ENCODE measurements around the gene OR1J2. TPM values are rescaled to one million over a fixed set of nuclear protein-coding genes. Genes with fewer than 3 reads are reported as not detected.
"Not testable (repeated sequence)": the region's sequence is repeated elsewhere in the genome, so short reads cannot be mapped to it uniquely, and the experiment has no call there.

OR1J2 gene
- total RNA-seq, 3 donors from 2014 or later (not counting 1 experiment from before 2014, with no cell fraction given), result not detected

DNA sequence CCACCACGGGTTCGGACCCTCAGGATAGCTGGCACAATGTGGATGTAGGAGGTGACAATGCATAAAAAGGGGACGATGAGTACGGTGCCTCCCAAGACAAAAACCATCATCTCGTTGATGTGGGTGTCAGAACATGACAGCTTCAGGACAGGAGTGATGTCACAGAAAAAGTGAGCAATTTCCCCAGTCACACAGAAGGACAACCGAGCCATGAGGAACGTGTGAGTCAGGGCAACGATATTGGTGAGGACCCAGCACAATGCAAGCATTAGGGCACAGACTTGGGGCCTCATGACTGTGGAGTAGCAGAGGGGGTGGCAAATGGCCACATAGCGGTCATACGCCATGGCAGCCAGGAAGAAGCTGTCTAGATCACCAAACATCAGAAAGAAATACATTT is 16.0 kb downstream of the OR1J2 start:
- no peaks in the 10 kb centered on the region for H3K36me3 Mint-ChIP-seq
- Histone ChIP-seq H3K9me3 (ENCODE audit: control insufficient read depth, insufficient read depth, low read length) (no peaks in the 10 kb centered on the region), H3K4me1 (ENCODE audit: control insufficient read depth, insufficient read depth, low read length) (no peaks in the 10 kb centered on the region), H3K36me3 (ENCODE audit: control insufficient read depth, insufficient read depth, low read length) (no peaks in the 10 kb centered on the region), H3K4me3 (ENCODE audit: low read length) (no peak overlapping the region), H3K27me3 (ENCODE audit: control insufficient read depth, insufficient read depth, low read length) (no peaks in the 10 kb centered on the region), H3K27ac (ENCODE audit: low read length) (no peak overlapping the region)
- no peaks in the 10 kb centered on the region for H3K9me3 Mint-ChIP-seq
- H3K27me3 Mint-ChIP-seq (ENCODE audit: low read depth in 2 of 2), result peaks cover 12 to 40% of the 10 kb centered on the region in 2 donors
- no peak overlapping the region for H3K27ac Mint-ChIP-seq
- H3K4me1 Mint-ChIP-seq, result no peaks in the 10 kb centered on the region
- ATAC-seq (no peak), DNase-seq (no peak)
- 87% methylated on average over 10 of the region's 10 CpGs for WGBS (ENCODE audit: insufficient coverage)
- TF ChIP-seq, protein P1, sequence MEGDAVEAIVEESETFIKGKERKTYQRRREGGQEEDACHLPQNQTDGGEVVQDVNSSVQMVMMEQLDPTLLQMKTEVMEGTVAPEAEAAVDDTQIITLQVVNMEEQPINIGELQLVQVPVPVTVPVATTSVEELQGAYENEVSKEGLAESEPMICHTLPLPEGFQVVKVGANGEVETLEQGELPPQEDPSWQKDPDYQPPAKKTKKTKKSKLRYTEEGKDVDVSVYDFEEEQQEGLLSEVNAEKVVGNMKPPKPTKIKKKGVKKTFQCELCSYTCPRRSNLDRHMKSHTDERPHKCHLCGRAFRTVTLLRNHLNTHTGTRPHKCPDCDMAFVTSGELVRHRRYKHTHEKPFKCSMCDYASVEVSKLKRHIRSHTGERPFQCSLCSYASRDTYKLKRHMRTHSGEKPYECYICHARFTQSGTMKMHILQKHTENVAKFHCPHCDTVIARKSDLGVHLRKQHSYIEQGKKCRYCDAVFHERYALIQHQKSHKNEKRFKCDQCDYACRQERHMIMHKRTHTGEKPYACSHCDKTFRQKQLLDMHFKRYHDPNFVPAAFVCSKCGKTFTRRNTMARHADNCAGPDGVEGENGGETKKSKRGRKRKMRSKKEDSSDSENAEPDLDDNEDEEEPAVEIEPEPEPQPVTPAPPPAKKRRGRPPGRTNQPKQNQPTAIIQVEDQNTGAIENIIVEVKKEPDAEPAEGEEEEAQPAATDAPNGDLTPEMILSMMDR (IDR thresholded peaks at IDR 0.05), result no peak
- intact Hi-C loops (cut with micrococcal nuclease), result no loop called here
- no peak overlapping the region for H3K4me3 Mint-ChIP-seq

DNA sequence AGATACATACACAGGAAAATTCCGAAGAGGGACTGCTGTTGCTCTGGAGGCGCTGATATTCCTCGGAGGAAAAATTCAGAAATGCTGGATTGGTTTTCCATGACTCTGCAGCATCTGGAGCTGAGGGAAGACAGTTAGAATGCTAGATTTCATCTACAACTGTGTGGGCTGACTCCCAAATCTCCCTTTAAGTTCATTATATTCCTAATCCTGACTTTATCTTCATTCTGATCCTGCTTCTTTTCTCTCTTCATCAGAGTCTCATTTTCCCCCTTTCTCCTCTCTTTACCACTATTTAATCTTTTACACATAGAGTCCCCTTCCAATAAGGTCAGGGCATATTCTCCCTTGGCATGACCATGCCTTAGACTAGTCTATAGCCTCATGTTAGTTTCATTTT is 16.6 kb downstream of the OR1J2 start, which contains the start of gene OR1N1:
OR1N1 (minus strand) TSS at position 101 of the 400 bp plus-strand sequence; CDS start at position 101, 0 bp downstream.
- TF ChIP-seq, protein P1 (IDR thresholded peaks at IDR 0.05), result no peak
- no peaks in the 10 kb centered on the region for H3K4me1 Mint-ChIP-seq
- H3K27me3 ChIP-seq (ENCODE audit: control insufficient read depth, insufficient read depth, low read length), result no peaks in the 10 kb centered on the region
- intact Hi-C loops (cut with micrococcal nuclease), result no loop called here
- H3K36me3 Mint-ChIP-seq, result no peaks in the 10 kb centered on the region
- H3K9me3 Mint-ChIP-seq, result no peaks in the 10 kb centered on the region
- no peak within 1 kb of the TSS for H3K27ac Mint-ChIP-seq
- H3K9me3 ChIP-seq (ENCODE audit: control insufficient read depth, insufficient read depth, low read length), result no peaks in the 10 kb centered on the region
- WGBS (ENCODE audit: insufficient coverage), result 92% methylated on average over 3 of the region's 3 CpGs
- DNase-seq (no peak), ATAC-seq (no peak)
- peaks cover 12 to 34% of the 10 kb centered on the region in 2 donors for H3K27me3 Mint-ChIP-seq (ENCODE audit: low read depth in 2 of 2)
- no peak within 1 kb of the TSS for H3K4me3 Mint-ChIP-seq
- H3K4me3 ChIP-seq (ENCODE audit: low read length), result no peak within 1 kb of the TSS
- no peaks in the 10 kb centered on the region for H3K4me1 ChIP-seq (ENCODE audit: control insufficient read depth, insufficient read depth, low read length)
- H3K36me3 ChIP-seq (ENCODE audit: control insufficient read depth, insufficient read depth, low read length), result no peaks in the 10 kb centered on the region
- H3K27ac ChIP-seq (ENCODE audit: low read length), result no peak within 1 kb of the TSS

DNA sequence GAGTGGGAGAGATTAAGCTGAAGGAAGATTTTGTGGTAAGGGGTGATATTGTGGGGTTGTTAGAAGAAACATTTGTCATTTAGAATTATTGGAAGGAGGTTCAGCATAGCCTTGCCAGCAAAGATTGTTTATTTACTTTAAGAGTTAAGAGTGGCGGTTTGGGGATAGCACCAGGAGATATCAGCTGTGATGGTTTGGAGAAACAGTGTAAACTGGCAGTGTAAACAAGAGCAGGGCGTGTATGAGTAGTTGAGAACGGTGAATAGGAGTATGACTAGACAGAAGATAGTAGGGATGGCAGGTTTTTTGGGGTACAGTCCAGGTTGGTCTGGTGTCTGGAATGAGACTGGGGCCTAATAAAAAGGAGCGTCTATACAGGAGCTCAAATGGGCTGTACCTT is 20.6 kb downstream of the OR1J2 start:
- 86% methylated on average over 4 of the region's 4 CpGs for WGBS (ENCODE audit: insufficient coverage)

DNA sequence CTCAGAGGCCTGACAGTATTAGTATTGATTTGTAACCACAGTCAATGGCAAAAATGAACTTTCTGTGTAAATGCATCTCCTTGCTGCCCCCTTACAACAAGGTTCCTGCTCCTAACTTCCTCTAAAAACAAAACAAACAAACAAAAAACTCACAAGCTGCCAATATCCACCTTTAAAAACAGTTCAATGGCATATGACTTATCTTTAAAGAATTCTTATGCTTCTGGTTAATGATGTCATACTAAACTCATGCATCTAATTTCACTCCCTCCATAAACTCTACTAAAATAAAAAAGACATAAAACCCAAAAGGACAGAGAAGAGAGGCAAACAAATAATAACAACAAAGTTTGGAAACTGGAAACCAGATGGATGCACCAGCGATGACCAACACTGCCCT is 25.5 kb downstream of the OR1J2 start:
- Mint-ChIP-seq H3K4me1 (no peaks in the 10 kb centered on the region), H3K27me3 (ENCODE audit: low read depth in 2 of 2) (peaks cover 2 to 12% of the 10 kb centered on the region in 2 donors), H3K9me3 (no peaks in the 10 kb centered on the region), H3K27ac (no peak overlapping the region), H3K4me3 (no peak overlapping the region), H3K36me3 (no peaks in the 10 kb centered on the region)
- TF ChIP-seq, protein P1 (IDR thresholded peaks at IDR 0.05), result no peak
- 86% methylated on average over 1 of the region's 1 CpG for WGBS (ENCODE audit: insufficient coverage)
- intact Hi-C loops (cut with micrococcal nuclease), result no loop called here
- Histone ChIP-seq H3K4me3 (ENCODE audit: low read length) (no peak overlapping the region), H3K27ac (ENCODE audit: low read length) (no peak overlapping the region), H3K27me3 (ENCODE audit: control insufficient read depth, insufficient read depth, low read length) (no peaks in the 10 kb centered on the region), H3K9me3 (ENCODE audit: control insufficient read depth, insufficient read depth, low read length) (no peaks in the 10 kb centered on the region), H3K36me3 (ENCODE audit: control insufficient read depth, insufficient read depth, low read length) (no peaks in the 10 kb centered on the region), H3K4me1 (ENCODE audit: control insufficient read depth, insufficient read depth, low read length) (no peaks in the 10 kb centered on the region)
- ATAC-seq (no peak), DNase-seq (no peak)

More for the DNA sequence above, 20.6 kb downstream of the OR1J2 start:
- H3K36me3 Mint-ChIP-seq; H3K9me3 ChIP-seq (ENCODE audit: control insufficient read depth, insufficient read depth, low read length); H3K4me3 ChIP-seq (ENCODE audit: low read length); intact Hi-C loops (cut with micrococcal nuclease); H3K4me1 ChIP-seq (ENCODE audit: control insufficient read depth, insufficient read depth, low read length); DNase-seq; H3K4me1 Mint-ChIP-seq; H3K9me3 Mint-ChIP-seq; ATAC-seq; H3K27ac Mint-ChIP-seq; H3K36me3 ChIP-seq (ENCODE audit: control insufficient read depth, insufficient read depth, low read length); H3K27ac ChIP-seq (ENCODE audit: low read length); H3K4me3 Mint-ChIP-seq; H3K27me3 ChIP-seq (ENCODE audit: control insufficient read depth, insufficient read depth, low read length): not testable (repeated sequence)
- peaks cover 7 to 14% of the 10 kb centered on the region in 2 donors for H3K27me3 Mint-ChIP-seq (ENCODE audit: low read depth in 2 of 2)

DNA sequence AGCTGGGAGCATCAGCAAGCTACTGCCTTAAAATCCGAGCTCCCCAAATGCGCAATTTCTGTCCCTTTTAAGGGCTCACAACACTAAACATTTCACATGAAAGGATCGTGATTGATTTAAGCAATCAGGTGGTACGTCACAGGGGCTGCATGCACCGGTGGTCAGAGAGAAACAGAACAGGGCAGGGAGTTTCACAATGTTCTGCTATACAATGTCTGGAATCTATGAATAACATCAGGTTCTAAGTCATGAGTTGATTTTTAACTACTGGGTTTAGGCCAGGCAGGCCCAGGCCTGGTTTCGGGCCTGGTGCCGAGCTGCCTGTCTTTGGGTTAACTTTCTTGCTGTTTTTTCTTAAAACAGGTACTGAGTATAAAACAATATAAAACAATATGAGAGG is 26.5 kb downstream of the OR1J2 start:
- H3K36me3 Mint-ChIP-seq; H3K27me3 ChIP-seq (ENCODE audit: control insufficient read depth, insufficient read depth, low read length); intact Hi-C loops (cut with micrococcal nuclease); H3K27ac ChIP-seq (ENCODE audit: low read length); H3K27ac Mint-ChIP-seq; H3K36me3 ChIP-seq (ENCODE audit: control insufficient read depth, insufficient read depth, low read length); H3K4me3 ChIP-seq (ENCODE audit: low read length); H3K4me1 Mint-ChIP-seq; H3K4me3 Mint-ChIP-seq; H3K4me1 ChIP-seq (ENCODE audit: control insufficient read depth, insufficient read depth, low read length); H3K9me3 ChIP-seq (ENCODE audit: control insufficient read depth, insufficient read depth, low read length); H3K9me3 Mint-ChIP-seq; ATAC-seq; DNase-seq: not testable (repeated sequence)
- WGBS (ENCODE audit: insufficient coverage), result 81% methylated on average over 6 of the region's 7 CpGs
- peaks cover 2 to 21% of the 10 kb centered on the region in 2 donors for H3K27me3 Mint-ChIP-seq (ENCODE audit: low read depth in 2 of 2)

Data from natural killer cell (primary cell).